SH-SY5Y (cell line): Measurements from ENCODE around the gene USP37.

ENCODE experiments used
- GATA2 ChIP-seq: IDR thresholded peaks from 2 replicates; pipeline ENCODE4 v1.6.1; 2011; ENCODE audit warnings: mild to moderate bottlenecking, low read depth, low read length
- GATA3 ChIP-seq: IDR thresholded peaks from 2 replicates; pipeline ENCODE4 v1.6.1; 2011; ENCODE audit warnings: low read depth, mild to moderate bottlenecking, low read length, moderate library complexity

DNA sequence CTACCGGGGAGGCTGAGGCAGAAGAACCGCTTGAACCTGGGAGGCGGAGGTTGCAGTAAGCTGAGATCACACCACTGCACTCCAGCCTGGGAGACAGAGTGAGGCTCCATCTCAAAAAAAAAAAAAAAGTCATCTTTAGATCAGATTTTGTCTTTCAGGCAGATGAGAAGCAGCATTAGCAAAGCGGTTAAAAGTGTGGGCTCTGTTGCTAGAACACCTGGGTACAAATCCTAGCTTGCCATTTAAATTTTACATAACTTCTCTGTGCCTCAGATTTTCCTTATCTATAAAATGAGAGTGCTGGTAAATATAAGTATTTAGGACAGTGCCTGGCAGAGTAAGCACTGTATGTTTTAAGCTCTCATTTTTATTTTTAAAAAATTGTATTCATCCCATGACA is 8.7 kb upstream of the USP37 start:
- TF ChIP-seq GATA2 (no peak), GATA3 (no peak)
